OCI-LY1 (cell line): ENCODE data around the gene PHOX2A.
A peak's percentile ranks its signal among the peaks of the same experiment; 100 is the strongest.

ENCODE experiments used
- H2AFZ ChIP-seq: fragments of 200-600 bp; sonication (generic), shearing (Covaris generic); 2 replicates; pipeline ENCODE4 v1.6.0; 2014; ENCODE audit warnings: antibody characterized with exemption, mild to moderate bottlenecking, low read length
- H3F3A ChIP-seq: fragments of 200-600 bp; sonication (generic), shearing (Covaris generic); 2 replicates; pipeline ENCODE4 v1.6.0; 2014; ENCODE audit warnings: mild to moderate bottlenecking, antibody characterized with exemption, low read length, moderate library complexity; ENCODE audit not compliant: insufficient read depth
- H3K27ac ChIP-seq: fragments of 200-600 bp; sonication (generic); 2 replicates; pipeline ENCODE4 v1.5.1; 2014; ENCODE audit warnings: low read length, mixed run types, mild to moderate bottlenecking, low read depth; ENCODE audit not compliant: poor library complexity, severe bottlenecking
- H3K27me3 ChIP-seq: fragments of 200-600 bp; sonication (generic); 2 replicates; pipeline ENCODE4 v1.6.0; 2014; ENCODE audit warnings: antibody characterized with exemption, mild to moderate bottlenecking, low read length, moderate library complexity; ENCODE audit not compliant: insufficient read depth
- H3K36me3 ChIP-seq: fragments of 200-600 bp; sonication (generic); 2 replicates; pipeline ENCODE4 v1.6.1; 2014; ENCODE audit warnings: mild to moderate bottlenecking, antibody characterized with exemption, low read length, moderate library complexity, mixed read lengths; ENCODE audit not compliant: insufficient read depth
- H3K4me1 ChIP-seq: fragments of 200-600 bp; sonication (generic); 2 replicates; pipeline ENCODE4 v1.5.1; 2014; ENCODE audit warnings: mild to moderate bottlenecking, low read length, moderate library complexity; ENCODE audit not compliant: insufficient read depth, severe bottlenecking
- H3K4me2 ChIP-seq: fragments of 200-600 bp; sonication (generic), shearing (Covaris generic); 2 replicates; pipeline ENCODE4 v1.6.1; 2014; ENCODE audit warnings: low read length
- H3K4me3 ChIP-seq: fragments of 200-600 bp; sonication (generic); 2 replicates; pipeline ENCODE4 v1.5.1; 2014; ENCODE audit warnings: low read length, low read depth, mild to moderate bottlenecking, mixed read lengths; ENCODE audit not compliant: poor library complexity, severe bottlenecking
- H3K79me2 ChIP-seq: fragments of 200-600 bp; shearing (Covaris generic); 2 replicates; pipeline ENCODE4 v1.6.1; 2016; ENCODE audit warnings: mixed run types, low read length, mixed read lengths; ENCODE audit not compliant: insufficient read depth
- H3K9ac ChIP-seq: fragments of 200-600 bp; sonication (generic), shearing (Covaris generic); 2 replicates; pipeline ENCODE4 v1.6.1; 2014; ENCODE audit warnings: mild to moderate bottlenecking, low read length, mixed read lengths
- H3K9me2 ChIP-seq: fragments of 200-600 bp; sonication (generic), shearing (Covaris generic); 2 replicates; pipeline ENCODE4 v1.6.1; 2014; ENCODE audit warnings: low read depth, mild to moderate bottlenecking, low read length, mixed read lengths
- H3K9me3 ChIP-seq: fragments of 200-600 bp; shearing (Covaris generic); 2 replicates; pipeline ENCODE4 v1.6.1; 2014; ENCODE audit warnings: low read length, mixed read lengths
- H4K20me1 ChIP-seq: fragments of 200-600 bp; sonication (generic), shearing (Covaris generic); 2 replicates; pipeline ENCODE4 v1.6.0; 2016; ENCODE audit warnings: mild to moderate bottlenecking, low read length; ENCODE audit not compliant: insufficient read depth
- EZH2 ChIP-seq: fragments of 200-600 bp; sonication (generic), shearing (Covaris generic); IDR thresholded peaks from 2 replicates; pipeline ENCODE4 v1.8.0; 2017; ENCODE audit warnings: borderline replicate concordance, mixed run types, mild to moderate bottlenecking, antibody characterized with exemption, low read length, moderate library complexity, mixed read lengths
- TF ChIP-seq, protein P1 (sequence below): fragments of 200-600 bp; sonication (generic), shearing (Covaris generic); IDR thresholded peaks from 2 replicates; pipeline ENCODE4 v1.5.1; 2017; ENCODE audit warnings: mild to moderate bottlenecking, antibody characterized with exemption, low read length, moderate library complexity, mixed read lengths

Gene PHOX2A

DNA sequence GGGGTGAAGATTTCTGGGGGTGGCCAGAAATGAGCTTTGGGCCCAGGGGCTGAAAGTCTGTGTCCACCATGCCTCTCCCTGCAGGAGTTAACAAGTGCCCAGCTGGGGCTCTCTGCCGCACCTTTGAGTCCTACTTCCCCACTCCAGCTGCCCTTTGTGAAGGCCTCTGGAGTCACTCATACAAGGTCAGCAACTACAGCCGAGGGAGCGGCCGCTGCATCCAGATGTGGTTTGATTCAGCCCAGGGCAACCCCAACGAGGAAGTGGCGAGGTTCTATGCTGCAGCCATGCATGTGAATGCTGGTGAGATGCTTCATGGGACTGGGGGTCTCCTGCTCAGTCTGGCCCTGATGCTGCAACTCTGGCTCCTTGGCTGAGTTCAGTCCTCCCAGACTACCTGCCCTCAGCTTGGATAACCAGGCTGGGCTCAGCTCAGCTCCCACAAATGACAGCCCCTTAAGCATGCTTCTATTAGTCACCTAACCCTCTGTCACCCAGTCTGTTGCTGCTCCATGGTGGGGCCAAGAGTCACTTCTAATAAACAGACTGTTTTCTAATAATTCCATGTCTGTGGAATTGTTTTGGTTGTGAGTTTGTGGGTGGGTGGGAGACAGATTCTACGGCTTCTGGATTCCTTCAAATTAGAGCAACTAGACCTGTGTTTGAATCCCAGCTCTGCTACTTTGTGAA is 22.4 kb downstream of the PHOX2A start:
- Histone ChIP-seq H3K9me2 (no peaks in the 10 kb centered on the region), H3F3A (no peaks in the 10 kb centered on the region), H2AFZ (0 out of 2 replicates have a peak overlapping the region, but pooled peaks have one; percentile 10), H3K4me1 (peaks cover 34% of the 10 kb centered on the region), H3K79me2 (no peaks in the 10 kb centered on the region), H3K4me3 (peak overlapping the region; percentile 90), H3K36me3 (no peaks in the 10 kb centered on the region), H3K9me3 (no peaks in the 10 kb centered on the region), H3K4me2 (peak overlapping the region; percentile 92), H3K27me3 (no peaks in the 10 kb centered on the region), H4K20me1 (no peaks in the 10 kb centered on the region), H3K9ac (peak overlapping the region; percentile 60), H3K27ac (peak overlapping the region; percentile 88)
- TF ChIP-seq EZH2, result no peak
- TF ChIP-seq, protein P1, sequence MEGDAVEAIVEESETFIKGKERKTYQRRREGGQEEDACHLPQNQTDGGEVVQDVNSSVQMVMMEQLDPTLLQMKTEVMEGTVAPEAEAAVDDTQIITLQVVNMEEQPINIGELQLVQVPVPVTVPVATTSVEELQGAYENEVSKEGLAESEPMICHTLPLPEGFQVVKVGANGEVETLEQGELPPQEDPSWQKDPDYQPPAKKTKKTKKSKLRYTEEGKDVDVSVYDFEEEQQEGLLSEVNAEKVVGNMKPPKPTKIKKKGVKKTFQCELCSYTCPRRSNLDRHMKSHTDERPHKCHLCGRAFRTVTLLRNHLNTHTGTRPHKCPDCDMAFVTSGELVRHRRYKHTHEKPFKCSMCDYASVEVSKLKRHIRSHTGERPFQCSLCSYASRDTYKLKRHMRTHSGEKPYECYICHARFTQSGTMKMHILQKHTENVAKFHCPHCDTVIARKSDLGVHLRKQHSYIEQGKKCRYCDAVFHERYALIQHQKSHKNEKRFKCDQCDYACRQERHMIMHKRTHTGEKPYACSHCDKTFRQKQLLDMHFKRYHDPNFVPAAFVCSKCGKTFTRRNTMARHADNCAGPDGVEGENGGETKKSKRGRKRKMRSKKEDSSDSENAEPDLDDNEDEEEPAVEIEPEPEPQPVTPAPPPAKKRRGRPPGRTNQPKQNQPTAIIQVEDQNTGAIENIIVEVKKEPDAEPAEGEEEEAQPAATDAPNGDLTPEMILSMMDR, result no peak

DNA sequence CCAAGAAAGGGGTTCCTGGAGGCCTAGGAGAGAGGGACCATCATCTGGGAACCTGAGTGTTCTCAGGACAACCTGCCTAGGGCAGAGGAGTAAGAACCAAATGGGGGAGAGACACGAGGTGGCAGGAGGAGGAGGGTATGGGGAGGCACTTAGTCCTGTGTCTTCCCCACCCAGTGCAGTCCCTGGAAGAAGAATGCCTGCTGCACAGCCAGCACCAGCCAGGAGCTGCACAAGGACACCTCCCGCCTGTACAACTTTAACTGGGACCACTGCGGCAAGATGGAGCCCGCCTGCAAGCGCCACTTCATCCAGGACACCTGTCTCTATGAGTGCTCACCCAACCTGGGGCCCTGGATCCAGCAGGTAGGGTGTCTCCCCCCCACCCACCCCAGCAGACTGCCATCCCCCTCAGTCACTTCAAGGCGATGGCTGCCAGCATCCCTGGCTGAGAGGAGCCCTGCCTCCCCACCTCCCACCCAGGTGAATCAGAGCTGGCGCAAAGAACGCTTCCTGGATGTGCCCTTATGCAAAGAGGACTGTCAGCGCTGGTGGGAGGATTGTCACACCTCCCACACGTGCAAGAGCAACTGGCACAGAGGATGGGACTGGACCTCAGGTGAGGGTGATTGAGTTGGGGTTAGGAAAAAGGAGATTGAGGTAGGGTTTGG is 23.1 kb downstream of the PHOX2A start:
- no peak overlapping the region; the same call in 1 of the 2 replicates for H3K9ac ChIP-seq
- peak overlapping the region; percentile 90 for H3K4me3 ChIP-seq
- TF ChIP-seq, protein P1, result no peak
- no peak for TF ChIP-seq EZH2
- H3K27ac ChIP-seq, result no peak overlapping the region
- no peaks in the 10 kb centered on the region for H3K27me3 ChIP-seq
- H3K4me2 ChIP-seq, result peak overlapping the region; percentile 92
- peaks cover 27% of the 10 kb centered on the region for H3K4me1 ChIP-seq
- no peaks in the 10 kb centered on the region for H3K79me2 ChIP-seq
- H3F3A ChIP-seq, result no peaks in the 10 kb centered on the region
- no peaks in the 10 kb centered on the region for H4K20me1 ChIP-seq
- no peaks in the 10 kb centered on the region for H3K9me3 ChIP-seq
- H3K36me3 ChIP-seq, result no peaks in the 10 kb centered on the region
- H3K9me2 ChIP-seq, result no peaks in the 10 kb centered on the region
- H2AFZ ChIP-seq, result no peak overlapping the region

DNA sequence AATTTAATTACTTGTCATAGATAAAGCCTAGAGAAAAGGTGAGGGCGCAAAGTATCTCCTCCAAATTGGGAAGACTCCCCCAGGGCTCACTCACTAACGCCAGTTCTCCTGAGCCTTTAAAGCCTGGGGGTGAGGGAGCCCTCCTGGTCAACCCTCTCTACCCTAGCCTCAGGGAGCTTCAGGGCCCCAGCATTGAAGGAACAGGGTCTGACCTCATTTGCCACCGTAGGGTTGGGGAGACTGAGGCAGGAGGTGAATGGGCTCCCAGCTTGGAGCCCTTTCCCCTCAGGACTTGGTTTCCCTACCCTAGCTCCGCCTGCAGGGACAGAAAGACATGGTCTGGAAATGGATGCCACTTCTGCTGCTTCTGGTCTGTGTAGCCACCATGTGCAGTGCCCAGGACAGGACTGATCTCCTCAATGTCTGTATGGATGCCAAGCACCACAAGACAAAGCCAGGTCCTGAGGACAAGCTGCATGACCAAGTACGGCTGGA is 25.7 kb downstream of the PHOX2A start:
- TF ChIP-seq, protein P1, result no peak
- TF ChIP-seq EZH2, result no peak
- H3F3A ChIP-seq, result no peaks in the 10 kb centered on the region
- no peaks in the 10 kb centered on the region for H3K36me3 ChIP-seq
- no peak overlapping the region for H3K27ac ChIP-seq
- no peaks in the 10 kb centered on the region for H3K9me2 ChIP-seq
- H4K20me1 ChIP-seq, result no peaks in the 10 kb centered on the region
- H3K27me3 ChIP-seq, result no peaks in the 10 kb centered on the region
- H3K4me1 ChIP-seq, result peaks cover 19% of the 10 kb centered on the region
- H3K4me3 ChIP-seq, result no peak overlapping the region
- H3K79me2 ChIP-seq, result no peaks in the 10 kb centered on the region
- no peak overlapping the region for H2AFZ ChIP-seq
- H3K4me2 ChIP-seq, result no peak overlapping the region
- H3K9me3 ChIP-seq, result no peaks in the 10 kb centered on the region
- H3K9ac ChIP-seq, result no peak overlapping the region
